GM19372 (cell line): Measurements from ENCODE around the gene CFL2.

ENCODE experiments used
- ATAC-seq: cut with Tn5 transposase; IDR thresholded peaks from one replicate; pipeline ENCODE4 v1.9.1; 2021; ENCODE audit warnings: mild to moderate bottlenecking, low read depth, moderate library complexity; ENCODE audit not compliant: unreplicated experiment

CFL2 gene

GRCh38 chr14:34678306-34678705 lies 36.1 kb downstream of the CFL2 start:
- ATAC-seq, result no peak

GRCh38 chr14:34676516-34677211 lies 37.7 kb downstream of the CFL2 start:
- no peak for ATAC-seq

GRCh38 chr14:34673702-34674101 lies 40.7 kb downstream of the CFL2 start:
- no peak for ATAC-seq

GRCh38 chr14:34671716-34672115 lies 42.7 kb downstream of the CFL2 start:
- no peak for ATAC-seq

GRCh38 chr14:34668111-34668510 lies 46.3 kb downstream of the CFL2 start:
- ATAC-seq, result no peak

GRCh38 chr14:34667007-34667406 lies 47.4 kb downstream of the CFL2 start:
- no peak for ATAC-seq

GRCh38 chr14:34665785-34666435 lies 48.5 kb downstream of the CFL2 start:
- no peak for ATAC-seq

- ATAC-seq, result no peak
Observed at GRCh38 chr14:34662561-34663088, 51.8 kb downstream of the CFL2 start.

- no peak for ATAC-seq
Observed at GRCh38 chr14:34660796-34661195, 53.6 kb downstream of the CFL2 start.
